HG02885 (cell line): ENCODE measurements around the gene CD160.
A peak's percentile ranks its signal among the peaks of the same experiment; 100 is the strongest.
"Not testable (repeated sequence)": the region's sequence is repeated elsewhere in the genome, so short reads cannot be mapped to it uniquely, and the experiment has no call there.

Experiments
- ATAC-seq: cut with Tn5 transposase; IDR thresholded peaks from one replicate; pipeline ENCODE4 v1.9.1; 2021; ENCODE audit warnings: mild to moderate bottlenecking; ENCODE audit not compliant: unreplicated experiment, poor library complexity

Gene CD160, protein sequence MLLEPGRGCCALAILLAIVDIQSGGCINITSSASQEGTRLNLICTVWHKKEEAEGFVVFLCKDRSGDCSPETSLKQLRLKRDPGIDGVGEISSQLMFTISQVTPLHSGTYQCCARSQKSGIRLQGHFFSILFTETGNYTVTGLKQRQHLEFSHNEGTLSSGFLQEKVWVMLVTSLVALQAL

DNA sequence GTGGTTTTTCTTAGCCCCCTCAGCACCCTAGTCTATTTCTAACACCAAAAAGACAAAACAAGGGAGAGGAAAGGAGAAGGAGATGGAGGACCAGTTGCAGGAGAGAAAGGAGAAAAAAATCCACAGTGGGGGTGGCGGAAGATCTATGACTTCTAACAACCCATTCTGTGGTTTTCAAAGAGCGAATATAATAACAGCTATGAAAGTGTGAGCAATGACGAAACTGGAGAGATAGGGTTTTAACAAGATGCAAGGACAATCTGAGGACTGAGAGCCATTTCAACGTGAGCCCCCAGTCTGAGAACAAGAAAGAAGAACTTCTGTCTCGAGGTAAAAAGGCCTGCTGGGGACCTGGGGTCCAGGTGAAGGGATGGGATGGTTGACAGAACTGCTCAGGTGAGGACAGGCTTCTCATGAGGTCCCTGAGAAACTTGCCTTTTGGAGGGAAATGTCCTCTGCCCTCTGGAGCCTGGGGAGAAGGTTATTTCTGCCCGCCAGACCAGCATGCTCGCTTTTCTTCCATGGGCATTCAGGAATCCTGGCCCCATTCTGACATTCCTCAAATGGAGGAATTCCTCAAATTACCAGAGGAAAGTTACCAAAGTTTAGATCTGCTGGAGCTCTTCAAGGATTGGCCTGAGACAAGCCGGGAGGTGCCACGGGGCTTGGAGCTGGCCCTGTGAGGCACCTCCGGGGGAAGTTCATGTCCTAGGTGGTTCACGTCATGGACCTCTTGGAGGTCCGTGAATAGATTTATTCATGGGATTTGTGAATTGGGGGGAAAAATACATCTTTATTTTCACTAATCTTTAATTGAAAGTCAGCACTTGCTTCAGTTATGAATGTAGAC lies at the start of gene CD160:
Gene CD160, plus strand, starts transcription at position 270 of the 850 bp plus-strand sequence. CDS start 8,829 bp downstream, outside the sequence.
- ATAC-seq, result peak; percentile 59

DNA sequence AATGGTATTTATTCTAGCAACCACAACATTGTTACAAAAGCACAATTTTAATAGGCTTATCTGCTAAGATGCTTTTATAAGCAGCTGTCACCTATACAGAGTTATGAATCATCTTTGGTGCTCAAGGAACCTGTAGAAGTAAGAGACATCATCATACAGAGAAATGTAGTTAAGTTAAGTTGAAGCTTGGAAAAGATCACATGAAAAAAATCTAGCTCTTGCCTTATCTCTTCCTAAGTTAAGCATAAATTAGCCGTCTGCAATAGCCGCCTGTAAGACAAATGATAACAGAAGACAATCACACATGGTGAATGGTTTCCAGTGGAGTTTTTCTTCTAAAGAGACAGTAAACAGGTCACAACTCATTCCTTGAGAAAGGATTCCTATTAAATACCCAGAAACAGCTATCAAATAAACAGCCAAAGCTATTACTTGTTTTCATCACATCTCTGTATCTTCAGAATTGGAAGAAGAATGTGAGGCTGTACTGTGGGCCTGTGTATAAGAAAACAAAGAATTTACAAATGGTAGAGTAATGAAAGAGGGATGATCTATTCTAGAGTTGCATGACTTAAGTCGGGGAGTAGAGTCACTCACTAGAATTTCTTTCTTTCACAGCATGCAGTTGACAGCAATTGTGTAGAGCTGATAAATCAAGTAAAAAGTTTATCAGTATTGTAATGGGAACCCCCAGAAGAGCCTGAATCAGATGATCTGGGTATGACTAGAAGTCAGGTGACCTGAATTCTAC lies 48.1 kb upstream of the CD160 start:
- ATAC-seq, result not testable (repeated sequence)

DNA sequence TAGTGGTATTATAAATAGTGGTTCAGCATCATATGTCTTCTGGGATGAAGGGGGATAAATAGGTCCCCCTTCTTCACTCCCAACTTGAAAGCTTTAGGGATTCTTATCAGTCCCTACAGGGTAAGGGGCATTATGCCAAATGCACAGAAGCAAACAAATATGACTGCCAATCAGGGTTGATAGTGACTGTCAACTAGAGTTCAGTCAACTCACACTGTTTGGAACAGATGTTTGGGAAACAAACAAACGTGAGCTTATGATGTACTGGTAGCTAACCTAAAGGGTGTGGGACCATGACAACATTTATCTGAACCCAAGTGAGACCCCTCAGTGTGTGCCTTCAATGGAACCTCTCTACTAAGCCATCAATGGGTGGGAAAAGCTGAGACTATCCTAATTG lies 46.1 kb upstream of the CD160 start:
- ATAC-seq, result not testable (repeated sequence)

DNA sequence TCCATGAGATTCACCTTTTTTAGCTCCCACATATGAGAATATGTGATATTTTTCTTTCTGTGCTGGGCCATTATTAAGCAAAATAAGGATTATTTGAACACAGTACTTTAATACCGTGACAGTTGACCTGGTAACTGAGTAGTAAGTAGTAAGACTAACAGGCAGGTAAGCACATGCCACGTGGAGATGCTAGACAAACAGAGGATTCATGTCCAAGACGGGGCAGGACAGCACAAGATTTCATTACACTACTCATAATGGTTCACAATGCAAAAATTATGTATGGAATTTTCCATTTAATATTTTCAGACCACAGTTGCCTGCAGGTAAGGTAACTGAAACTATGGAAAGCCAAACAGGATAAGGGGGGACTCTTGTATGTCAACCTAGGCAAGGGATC lies 34.4 kb upstream of the CD160 start:
- ATAC-seq, result not testable (repeated sequence)

DNA sequence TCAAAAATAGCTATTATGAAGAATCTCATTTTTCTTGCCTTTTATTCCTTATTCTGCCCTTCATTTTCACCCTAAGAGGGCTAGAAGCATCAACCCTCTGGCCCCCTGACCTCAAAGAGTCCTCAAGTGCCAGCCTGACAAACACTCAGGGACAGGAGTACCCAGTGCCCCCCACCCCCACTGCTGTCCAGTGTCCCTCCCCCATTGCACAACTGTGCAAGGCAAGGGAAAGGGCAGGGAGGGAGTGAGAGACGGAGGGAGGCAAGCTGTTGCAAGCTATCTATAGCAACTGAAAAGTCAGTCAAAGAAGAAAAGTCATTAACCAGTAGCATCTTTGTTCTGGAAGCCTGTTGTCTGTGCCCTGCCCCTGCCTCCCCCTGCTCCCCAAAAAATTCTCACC lies 33.2 kb upstream of the CD160 start:
- not testable (repeated sequence) for ATAC-seq

DNA sequence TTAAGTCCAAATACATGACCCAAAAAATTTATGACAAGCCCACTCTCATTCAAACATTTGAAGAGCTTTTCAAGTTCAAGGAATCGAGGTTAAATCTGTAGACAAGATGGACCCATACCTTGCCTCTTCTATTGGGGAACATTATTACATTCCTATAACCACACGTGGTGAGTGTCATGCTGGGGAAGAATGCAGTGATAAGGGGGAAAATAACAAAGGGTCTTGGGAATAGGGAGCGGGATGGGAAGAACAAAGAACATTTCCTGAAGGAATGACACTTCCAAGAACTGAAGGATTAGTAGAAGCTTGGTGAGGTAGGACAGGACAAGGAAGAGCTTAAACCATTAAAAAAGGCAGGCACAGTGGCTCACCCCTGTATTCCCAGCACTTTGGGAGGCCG lies 31.0 kb upstream of the CD160 start:
- no peak for ATAC-seq

DNA sequence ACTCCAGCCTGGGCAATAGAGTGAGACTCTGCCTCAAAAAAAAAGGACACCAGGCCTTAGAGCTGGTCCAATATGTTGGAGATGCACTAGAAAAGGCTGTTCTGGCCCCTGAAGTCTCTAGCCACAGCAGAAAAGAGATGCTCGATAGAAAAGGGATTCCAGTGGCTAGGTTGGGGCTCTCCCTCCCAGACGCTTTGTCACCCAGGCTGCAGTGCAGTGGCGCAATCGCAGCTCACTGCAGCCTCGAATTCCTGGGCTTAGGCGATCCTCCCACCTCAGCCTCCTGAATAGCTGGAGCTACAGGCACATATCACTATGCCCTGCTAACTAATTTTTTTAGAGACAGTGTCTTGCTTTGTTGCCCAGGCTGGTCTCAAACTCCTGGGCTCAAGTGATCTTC lies 30.4 kb upstream of the CD160 start:
- no peak for ATAC-seq

DNA sequence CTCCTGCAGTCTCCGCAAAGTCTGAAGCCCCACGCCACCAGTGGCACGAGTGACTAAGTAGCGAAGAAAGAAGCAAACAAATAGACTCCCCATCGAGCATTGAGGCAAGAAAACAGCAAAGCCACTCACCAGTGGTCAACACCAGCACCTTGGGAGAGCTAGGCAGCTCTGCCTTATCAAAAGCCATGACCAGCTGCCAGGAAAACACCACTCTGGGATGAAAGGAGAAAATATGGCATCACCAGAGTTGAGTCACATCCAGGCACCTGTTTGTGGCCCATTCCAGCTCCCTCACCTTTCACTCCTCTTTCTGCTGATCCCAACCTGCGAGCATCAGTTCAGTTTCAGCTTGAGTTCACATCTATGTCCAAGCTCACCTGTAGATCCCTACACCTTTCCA lies 29.4 kb upstream of the CD160 start:
- ATAC-seq, result no peak

DNA sequence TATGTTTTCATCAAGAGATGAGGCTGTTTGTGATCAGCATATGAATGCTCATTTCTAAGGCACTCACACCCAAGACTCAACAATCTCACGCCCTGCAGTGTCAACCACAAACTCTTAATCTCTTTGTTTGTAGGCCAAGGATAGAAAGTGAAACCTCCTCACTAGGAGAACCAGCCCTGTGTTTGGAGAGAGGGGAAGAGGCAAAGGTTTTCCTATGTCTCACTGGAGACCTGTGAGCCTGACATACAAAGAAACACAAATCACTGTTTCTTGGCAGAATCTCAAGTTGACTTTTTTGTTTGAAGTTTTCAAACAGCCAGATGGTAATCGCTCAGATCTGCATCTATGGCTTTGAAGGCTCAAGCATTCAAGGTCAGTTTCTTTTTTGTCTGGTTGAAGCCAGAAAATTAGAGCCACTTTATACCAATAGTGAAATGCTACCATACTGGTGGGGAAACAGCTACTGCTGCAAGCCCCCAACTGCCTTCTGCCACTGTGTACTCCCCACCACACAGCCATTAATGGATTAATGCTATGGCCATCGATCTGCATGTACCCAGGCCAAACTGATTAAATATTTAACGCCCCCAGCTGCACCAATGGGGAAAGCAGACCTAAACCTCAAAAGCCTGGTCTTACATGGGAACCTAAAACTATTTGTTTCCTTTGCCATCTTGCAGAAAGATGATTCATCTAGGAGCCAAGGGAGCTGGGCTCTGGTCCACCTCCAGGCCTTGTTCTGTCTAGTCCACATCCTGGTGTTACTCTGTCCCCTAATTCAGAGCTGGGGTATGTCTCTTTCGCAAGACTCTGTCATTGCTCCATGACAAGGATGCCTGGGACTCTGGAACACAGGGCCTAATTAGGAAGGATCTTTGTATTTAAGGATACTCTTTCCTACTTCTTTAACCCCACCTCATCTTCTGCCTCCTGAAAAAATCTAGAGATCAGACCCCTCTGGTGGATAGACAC lies 28.4 kb upstream of the CD160 start:
- peak; percentile 64 for ATAC-seq

DNA sequence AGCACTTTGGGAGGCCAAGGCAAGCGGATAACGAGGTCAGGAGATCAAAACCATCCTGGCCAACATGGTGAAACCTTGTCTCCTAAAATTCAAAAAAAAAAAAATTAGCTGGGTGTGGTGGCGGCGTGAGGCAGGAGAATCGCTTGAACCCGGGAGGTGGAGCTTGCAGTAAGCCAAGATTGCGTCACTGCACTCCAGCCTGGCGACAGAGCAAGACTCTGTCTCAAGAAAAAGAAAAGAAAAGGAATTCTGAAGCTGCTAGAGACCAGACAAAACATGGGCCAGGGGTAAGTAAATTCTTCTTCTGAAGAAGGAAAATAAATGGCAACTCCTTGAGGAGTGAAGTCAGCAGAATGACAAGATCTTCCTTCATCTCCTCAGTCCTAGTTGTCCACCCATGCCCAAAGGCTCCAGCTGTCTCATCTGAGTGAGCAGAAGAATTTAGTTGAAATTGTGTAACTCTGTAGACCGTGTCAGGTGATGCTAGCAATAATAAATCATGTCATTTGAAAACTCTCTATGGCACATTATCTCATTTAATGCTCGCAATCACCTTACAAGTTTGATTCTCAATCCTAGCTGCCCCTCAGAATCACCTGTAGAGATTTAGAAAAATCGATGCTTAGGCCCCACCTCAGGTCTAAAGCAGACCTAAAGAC lies 26.4 kb upstream of the CD160 start:
- no peak for ATAC-seq

DNA sequence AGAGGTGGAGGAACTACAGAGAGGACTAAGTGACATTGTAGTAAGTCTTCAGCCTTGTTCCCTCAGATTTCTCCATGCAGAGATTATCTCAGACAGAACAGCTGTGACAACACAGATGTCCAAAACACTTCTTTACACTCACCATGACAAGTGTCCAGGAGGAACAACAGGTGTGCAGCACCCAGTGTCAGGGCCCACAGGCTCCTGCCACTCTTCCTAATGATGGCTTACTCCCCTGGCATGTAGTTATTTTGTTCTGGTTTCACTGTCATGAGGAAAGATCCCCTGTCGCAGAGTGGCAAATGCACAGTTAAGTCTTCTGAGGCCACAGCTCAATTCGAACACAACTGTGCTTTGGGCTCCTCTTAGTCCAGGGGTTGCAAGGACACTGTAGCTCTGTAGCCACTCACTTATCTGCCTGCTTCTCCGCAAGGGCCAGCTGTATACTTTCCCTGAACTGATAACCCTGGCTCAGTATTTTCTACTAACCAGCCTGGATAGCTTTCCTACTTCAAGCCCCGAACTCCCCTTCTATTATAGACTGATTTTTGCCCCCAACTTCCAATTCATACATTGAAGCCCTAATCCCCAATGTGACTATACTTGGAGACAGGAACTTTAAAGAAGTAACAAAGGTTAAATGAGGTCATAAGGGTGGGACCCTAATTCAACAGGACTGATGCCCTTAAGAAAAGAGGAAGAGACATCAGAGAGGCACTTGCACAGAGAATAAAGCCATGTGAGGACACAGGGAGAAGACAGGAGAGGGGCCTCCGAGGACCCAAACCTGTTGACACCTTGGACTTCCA lies 23.3 kb upstream of the CD160 start:
- no peak for ATAC-seq

DNA sequence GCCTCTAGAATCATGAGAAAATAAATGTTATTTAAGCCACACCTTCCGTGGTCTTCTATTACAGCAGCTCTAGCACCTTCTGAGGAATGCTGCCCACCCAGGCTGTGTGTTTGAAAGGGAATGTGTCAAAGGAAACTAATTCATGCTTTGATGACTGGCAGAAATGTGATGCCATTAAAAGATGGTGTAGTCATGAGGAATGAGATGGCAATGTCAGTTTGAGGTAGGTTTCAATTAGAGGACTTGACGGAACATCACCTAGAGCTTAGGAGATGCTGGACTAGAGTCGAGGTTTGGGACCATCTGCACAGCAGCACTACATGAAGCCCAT lies 22.7 kb upstream of the CD160 start:
- no peak for ATAC-seq

DNA sequence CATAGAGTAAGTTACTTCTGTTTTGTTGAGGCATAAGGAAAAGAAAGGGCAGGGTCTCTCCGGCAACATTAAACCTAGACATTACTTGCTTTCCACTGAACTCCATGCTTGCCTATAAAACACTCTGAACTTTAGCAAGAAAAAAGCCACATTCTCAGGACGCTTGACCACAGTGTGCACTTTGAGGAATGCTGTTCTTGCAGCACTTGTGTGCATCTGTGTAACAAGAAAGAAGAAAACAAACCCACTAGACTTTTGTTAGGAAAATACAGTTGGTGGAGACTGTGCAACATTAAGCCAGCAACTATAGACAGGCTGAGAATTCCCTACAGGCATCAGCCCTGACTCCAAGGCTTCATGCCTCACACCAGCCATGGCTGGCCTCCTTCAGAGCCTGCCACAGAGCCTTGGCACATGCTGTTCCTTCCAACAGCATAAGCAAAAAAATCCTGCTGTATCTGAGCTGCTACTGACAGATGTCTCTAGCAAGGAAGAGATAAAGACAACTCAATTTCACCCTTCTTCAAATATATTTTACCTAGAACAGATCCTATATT lies 17.9 kb upstream of the CD160 start:
- no peak for ATAC-seq

DNA sequence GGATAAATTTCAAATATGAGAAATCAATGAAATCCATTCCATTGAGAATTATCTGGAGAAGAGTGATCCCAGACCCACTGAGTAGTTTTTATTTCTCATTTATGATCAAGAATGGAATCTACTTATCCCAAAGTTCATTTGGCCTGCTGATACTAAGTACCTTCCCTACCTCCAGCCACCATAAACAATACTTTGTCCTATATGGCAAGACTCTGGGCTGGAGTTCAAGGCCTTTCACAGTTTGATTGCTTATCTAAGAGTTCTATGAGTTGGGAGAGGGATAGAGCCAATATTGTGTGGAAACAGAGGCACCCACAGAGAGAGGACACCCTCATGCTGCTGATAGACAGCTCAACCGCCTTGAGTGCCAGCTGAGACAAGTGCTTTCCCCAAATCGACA lies 17.2 kb upstream of the CD160 start:
- no peak for ATAC-seq

DNA sequence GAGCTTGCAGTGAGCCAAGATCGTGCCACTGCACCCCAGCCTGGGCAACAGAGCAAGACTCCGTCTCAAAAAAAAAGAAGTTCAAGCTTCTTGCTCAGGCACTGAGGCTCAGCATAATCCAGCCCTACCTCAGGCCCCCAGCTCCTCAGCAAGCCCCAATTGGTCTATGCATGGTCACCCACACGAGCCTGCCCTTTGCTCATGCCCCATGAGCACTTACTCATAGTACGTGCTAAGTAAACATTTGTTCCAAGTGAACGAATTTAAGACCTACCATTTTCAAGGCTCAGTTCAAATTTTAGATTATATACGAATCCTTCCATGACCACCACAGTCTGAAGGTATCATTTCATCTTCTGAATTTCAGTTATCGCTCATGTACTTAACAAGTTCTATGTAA lies 16.5 kb upstream of the CD160 start:
- ATAC-seq, result no peak

DNA sequence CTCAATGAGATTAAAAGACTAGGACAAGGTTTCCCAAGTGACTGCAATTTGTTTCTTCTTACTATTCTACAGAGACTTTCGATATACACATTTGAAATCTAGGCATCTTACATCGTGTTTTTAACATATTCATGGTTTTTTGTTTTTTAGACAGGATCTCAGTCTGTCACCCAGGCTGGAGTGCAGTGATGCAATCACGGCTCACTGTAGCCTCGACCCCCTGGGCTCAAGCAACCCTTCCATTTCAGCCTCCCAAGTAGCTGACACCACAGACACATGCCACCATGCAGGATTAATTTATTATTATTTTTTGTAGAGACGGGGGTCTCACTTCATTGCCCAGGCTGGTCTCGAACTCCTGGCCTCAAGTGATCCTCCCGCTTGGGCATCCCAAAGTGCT lies 13.7 kb upstream of the CD160 start:
- ATAC-seq, result no peak

DNA sequence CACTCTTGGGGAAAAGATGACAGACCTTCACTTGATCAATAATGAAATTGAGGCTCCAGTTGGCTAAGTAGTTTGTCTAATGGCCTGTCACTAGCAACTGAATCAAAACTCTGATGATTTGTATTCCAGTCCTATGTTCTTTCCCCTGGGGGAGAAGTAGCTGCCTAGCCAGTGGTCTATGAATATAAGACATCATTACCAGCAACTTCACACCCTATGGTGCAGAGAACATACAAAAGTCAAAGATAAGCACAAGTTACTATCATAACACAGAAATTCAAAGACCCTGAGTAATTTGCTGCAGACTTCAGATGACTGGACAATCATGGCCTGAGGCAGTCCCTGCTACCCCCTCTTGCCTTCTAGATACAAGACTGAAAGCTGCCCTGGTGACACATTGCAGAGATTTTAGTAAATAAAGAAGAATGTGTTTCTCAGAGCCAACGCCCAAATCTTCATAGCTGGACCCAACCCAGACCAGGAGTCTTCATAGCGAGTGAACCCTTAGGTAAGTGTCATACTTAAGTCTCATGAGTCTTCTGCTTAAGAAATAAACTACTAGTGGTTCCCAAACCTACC lies 13.1 kb upstream of the CD160 start:
- no peak for ATAC-seq

DNA sequence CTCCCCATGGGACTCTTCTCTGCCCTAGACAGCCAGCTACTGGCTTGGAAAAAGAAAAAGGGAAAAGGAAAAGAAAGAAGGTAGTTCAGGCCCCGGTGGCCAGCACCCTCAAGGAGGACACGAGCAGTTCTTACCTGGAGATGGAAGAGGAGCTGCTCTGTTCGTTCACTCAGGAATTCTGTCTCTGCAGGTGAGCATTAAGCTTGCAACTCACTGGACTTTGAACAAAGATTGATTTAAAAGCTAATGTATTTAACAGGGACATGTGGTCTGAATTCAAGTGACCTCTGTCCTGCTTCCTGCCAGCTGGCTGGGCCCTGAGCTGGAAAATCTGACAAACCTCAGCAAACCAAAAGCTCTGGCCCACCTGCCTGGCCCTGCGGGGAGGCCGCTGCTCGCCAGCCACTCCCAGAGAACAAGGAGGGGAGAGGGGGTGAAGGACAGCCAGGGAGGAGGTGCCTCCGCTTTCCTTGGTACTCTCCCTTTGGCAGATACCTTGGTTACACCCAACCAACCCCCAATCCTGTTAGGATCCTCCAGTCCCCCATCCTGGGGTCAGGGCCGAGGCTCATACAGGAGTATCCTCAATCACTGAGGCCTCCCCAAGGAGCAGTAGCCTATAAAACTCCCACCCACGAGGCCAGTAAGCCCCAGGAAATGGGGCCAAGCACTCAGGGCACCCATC lies 12.0 kb upstream of the CD160 start, which contains the start of gene PDZK1:
Gene PDZK1, minus strand, starts transcription at position 186 of the 685 bp plus-strand sequence. CDS start 19,347 bp downstream, outside the sequence.
- ATAC-seq, result no peak
